ENCODE measurements around the gene RARA.
"Not testable (repeated sequence)": the region's sequence is repeated elsewhere in the genome, so short reads cannot be mapped to it uniquely, and the experiment has no call there.

RARA gene

GRCh38 chr17:40298726-40299125 lies 10.3 kb upstream of the RARA start:
- no peak for DNase-seq (ENCODE audit: low read depth in 2 of 2)

- not testable (repeated sequence) for DNase-seq (ENCODE audit: low read depth in 2 of 2)
Observed at GRCh38 chr17:40299159-40299757, 9.7 kb upstream of the RARA start.

GRCh38 chr17:40301315-40301714 lies 7.7 kb upstream of the RARA start:
- DNase-seq (ENCODE audit: low read depth in 2 of 2), result no peak

- DNase-seq (ENCODE audit: low read depth in 2 of 2), result no peak
Observed at GRCh38 chr17:40303009-40303657, 5.8 kb upstream of the RARA start.

GRCh38 chr17:40303708-40304551 lies 5.0 kb upstream of the RARA start:
- no peak for DNase-seq (ENCODE audit: low read depth in 2 of 2)

- not testable (repeated sequence) for DNase-seq (ENCODE audit: low read depth in 2 of 2)
Observed at GRCh38 chr17:40304552-40304863, 4.5 kb upstream of the RARA start.

GRCh38 chr17:40304866-40305265 lies 4.1 kb upstream of the RARA start:
- DNase-seq (ENCODE audit: low read depth in 2 of 2), result not testable (repeated sequence)

DNA sequence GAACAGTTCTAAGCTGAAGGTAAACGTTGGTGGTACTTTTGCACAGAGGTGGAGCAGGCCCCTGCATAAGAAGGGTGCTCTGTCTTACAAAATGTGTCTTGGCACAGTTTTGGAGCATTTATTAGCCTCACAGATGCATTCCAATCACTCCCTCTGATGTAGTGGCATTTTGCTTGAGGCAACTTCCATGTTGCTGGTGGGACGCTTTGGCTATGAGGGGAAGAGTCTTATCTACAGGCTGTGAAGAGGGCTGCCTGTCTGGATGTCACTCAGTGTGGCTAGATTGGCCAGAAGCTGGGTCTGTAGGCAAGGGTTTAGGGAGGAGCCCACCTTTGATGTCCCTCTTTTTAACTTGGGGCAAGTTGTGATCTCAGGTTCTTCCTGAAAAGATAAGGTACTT lies 2.6 kb upstream of the RARA start:
- no peak for DNase-seq (ENCODE audit: low read depth in 2 of 2)

DNA sequence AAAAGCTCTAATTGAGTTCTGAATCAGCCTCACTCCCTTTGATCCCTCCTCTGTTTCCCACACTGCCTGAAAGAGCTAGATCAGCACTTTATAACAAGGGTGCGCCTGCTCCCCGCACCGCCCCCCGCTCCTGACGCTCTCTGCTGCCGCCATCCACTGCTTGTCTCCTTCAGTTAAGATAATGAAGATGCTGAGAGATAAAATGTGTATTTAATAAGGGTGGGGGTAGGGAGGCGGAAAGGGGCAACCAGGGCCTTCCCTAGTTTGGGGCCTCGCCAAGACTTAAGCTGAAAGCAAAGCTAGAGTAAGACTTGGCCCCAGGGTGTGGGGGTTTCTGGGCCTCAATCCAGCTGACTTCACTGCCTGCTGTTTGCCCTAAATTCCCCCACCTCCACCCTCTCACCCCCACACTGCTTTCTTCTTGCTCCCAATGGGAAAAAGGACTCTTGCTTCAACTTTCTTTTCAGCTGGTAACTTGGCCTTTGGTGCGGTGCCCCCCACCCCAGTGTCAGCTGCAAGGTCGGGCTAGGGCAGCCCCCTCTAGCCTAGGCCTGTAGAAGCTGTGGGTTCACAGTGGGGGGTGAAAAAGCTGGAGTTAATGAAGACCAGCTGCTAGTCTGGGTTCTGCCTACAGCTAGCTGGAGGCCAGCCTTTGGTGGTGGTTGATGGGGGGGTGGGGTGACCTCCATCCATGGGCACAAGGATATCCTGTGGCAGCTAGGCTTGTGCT lies 1.8 kb upstream of the RARA start:
- no peak for DNase-seq (ENCODE audit: low read depth in 2 of 2)

DNA sequence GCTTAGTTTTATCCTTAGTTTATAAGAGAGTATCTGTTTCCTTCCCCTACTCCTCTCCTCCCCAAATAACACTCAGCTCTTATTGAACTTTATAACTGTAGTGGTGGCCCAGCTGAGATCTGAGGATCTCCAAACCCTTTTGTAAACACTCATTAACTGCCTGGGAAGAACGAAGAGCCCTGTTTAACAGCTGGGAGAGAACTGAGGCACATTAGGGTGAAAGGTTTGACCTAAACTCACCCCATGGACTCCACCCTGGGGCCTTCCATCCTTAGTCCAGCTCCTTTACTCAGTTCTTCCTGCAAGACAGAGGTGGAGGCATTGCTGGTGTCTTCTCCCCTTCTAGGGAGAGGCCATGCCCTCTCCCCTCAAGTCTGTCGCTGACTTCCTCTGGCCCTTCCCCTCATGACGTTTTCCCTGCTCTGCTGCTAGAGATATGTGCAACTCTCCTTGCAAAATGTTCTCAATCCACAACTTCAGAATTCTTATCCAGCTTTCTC lies 1.2 kb upstream of the RARA start:
- no peak for DNase-seq (ENCODE audit: low read depth in 2 of 2)

- no peak for DNase-seq (ENCODE audit: low read depth in 2 of 2)
Observed at GRCh38 chr17:40309949-40310510, 1.1 kb downstream of the RARA start.

GRCh38 chr17:40310882-40311391 lies 2.0 kb downstream of the RARA start:
- no peak for DNase-seq (ENCODE audit: low read depth in 2 of 2)

GRCh38 chr17:40311575-40311974 lies 2.6 kb downstream of the RARA start:
- DNase-seq (ENCODE audit: low read depth in 2 of 2), result no peak

GRCh38 chr17:40312131-40312731 lies 3.3 kb downstream of the RARA start:
- DNase-seq (ENCODE audit: low read depth in 2 of 2), result no peak

- no peak for DNase-seq (ENCODE audit: low read depth in 2 of 2)
Observed at GRCh38 chr17:40312893-40313667, 4.1 kb downstream of the RARA start.

DNA sequence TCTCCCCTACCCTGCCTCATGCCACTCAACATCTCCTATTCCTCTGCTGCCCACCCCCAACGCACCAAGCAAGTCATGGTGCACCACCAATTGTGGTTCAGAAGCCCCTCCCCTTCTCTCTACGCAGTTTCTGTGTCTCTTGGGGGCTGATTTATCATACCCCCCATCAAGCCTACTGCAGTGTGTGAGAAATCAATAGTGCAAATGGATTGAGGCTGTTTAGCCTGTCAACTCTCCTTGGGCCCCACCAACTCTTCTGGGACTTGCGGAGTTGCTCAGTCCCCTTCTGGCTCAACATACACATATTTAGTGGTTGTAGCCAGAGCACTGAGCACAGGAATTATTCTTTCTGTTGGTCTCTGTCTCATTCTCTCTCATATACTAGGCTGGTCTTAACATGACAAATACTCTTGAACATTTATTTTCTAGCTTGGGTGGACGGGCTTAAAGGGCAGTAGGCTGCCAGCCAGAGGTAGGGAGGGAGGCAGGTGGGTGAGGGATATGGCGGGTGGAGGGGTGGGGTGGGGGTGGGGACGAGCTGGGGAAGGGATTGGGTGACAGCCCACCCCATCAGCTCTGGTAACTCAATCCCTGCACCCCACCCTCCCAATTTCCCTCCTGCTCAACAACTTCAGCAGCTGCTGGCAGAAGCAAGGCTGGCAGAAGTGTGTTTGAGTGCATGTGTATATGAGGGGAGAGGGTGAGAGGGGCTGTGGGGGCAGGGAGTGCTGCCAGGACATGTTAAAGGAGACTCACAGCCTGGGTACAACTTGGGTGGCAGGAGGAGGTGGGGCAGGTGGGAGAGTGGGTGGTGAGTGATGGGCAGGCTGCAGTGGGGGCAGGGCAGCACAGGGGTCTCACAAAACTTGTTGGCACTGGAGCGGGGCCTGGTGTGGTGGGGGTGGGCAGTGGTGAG lies 4.9 kb downstream of the RARA start:
- DNase-seq (ENCODE audit: low read depth in 2 of 2), result no peak

DNA sequence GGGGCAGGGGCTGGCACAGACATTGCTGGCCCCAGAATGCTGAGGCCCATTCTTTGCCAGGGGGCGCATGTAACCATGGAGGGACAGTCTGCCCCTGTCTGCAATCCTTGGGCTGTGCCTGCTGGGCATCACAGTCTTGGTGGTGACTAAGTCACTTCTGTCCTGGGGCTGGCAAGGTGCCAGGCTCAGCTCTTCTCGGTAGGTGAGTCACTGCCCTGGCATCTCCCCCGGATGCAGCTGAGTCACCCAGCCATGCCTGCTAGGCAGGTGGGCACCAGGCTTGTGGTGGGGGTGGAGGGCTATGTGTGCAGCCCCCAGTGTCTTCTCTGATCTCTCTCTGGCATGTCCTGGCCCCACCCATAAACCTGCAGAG lies 5.6 kb downstream of the RARA start:
- peak; percentile 66 to 84 for DNase-seq (ENCODE audit: low read depth in 2 of 2)

GRCh38 chr17:40315206-40315605 lies 6.2 kb downstream of the RARA start:
- DNase-seq (ENCODE audit: low read depth in 2 of 2), result no peak

Data from stimulated activated CD4-positive, alpha-beta T cell treated with anti-CD3 and anti-CD28 coated beads, Interleukin-1b, Interleukin-23, amount 100 ng/mL, for 1 hour (primary cell).